Measurements from ENCODE around the gene RPTOR. TPM values are rescaled to one million over a fixed set of nuclear protein-coding genes. Genes with fewer than 3 reads are reported as not detected.

The RPTOR gene
- polyA plus RNA-seq, 1 donor from 2014 or later, result 8.0 TPM

DNA sequence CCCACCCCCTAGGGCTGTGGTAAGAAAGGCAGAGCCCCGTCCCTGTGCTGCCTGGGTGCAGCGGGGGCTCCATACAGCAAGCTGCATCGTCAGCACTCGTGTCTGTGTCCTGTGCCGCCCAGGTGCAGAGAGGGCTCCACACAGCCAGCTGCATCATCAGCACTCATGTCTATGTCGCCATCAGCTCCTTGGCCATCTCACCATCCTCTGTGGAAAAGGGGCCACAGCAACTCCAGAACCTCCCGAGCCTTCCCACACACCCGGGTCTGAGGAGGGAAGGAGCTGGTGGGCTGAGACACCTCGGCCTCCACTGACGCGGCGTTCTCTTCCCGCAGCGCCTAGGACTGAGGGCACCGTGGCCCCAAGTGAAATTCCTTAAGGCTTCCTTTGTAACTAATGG is 374.1 kb downstream of the RPTOR start:
- TF ChIP-seq CTCF (IDR thresholded peaks at IDR 0.05; ENCODE audit: poor library complexity, severe bottlenecking) (no peak), RAD21 (conservative IDR thresholded peaks at IDR 0.05) (no peak), EP300 (conservative IDR thresholded peaks at IDR 0.05; ENCODE audit: poor library complexity, severe bottlenecking) (no peak), POLR2AphosphoS5 (IDR thresholded peaks at IDR 0.05) (no peak)
- Histone ChIP-seq H3K79me2 (replicated peaks; ENCODE audit: insufficient read depth, low read length) (no peaks in the 10 kb centered on the region), H3K9me2 (ENCODE audit: insufficient read depth, low read length) (no peaks in the 10 kb centered on the region), H3K9me3 (ENCODE audit: low read length) (no peaks in the 10 kb centered on the region), H3F3A (ENCODE audit: insufficient read depth, low read length, poor library complexity, severe bottlenecking) (no peaks in the 10 kb centered on the region), H3K9ac (ENCODE audit: low read length) (no peak overlapping the region), H3K36me3 (ENCODE audit: insufficient read depth, low read length) (no peaks in the 10 kb centered on the region), H3K27me3 (ENCODE audit: insufficient read depth, low read depth, low read length) (no peaks in the 10 kb centered on the region), H3K4me3 (ENCODE audit: low read length) (no peak overlapping the region), H4K20me1 (ENCODE audit: insufficient read depth) (no peaks in the 10 kb centered on the region), H3K27ac (ENCODE audit: low read length) (no peak overlapping the region), H3K4me2 (ENCODE audit: low read length) (no peak overlapping the region), H2AFZ (ENCODE audit: low read depth, low read length) (no peak overlapping the region)

DNA sequence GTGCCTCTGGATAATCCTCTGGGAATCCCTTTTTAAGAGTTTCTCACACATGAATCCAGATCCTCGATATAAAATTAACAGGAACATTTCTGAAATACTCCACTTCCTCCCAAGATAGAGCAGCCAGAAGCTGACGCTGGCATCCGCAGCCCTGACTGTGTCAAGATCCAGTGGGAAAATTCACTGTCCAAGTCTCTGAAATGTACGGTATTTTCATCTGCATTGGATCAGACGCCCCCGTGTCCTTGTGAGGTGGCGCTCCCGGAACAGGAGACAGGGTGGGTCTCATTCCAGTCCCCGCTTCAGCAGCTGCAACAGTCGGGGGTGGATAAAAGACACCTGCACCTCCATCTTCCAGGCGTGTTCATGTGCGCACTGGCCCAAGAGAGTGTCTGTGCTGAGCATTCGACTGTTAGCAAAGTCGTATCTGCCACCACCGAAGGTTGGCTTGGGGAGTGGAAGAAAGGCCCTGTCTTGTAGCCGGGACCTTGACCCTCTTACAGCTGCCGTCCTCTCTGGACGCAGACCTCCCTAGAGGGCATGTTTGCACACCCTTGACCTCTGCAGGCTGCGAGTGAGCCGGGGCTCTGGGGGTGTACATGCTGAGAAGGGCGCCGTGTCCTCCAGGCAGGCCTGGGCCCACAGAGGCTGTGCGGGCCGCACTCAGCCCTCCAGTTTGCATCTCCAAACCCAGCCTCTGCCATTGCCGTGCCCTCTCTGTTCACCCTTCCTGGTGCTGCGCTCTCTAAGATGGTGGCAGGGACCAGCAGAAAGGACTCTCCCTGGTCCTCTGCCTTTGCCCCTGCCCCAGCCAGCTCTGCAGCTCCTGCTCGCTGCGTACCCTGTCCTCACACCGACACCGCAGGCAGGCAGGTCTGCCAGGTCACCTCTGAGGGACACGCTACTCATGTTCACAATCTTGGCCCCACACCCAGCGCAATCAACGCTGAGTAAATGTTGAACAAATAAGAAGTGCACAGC is 375.0 kb downstream of the RPTOR start:
- H3K79me2 ChIP-seq (replicated peaks; ENCODE audit: insufficient read depth, low read length), result no peaks in the 10 kb centered on the region
- H3F3A ChIP-seq (ENCODE audit: insufficient read depth, low read length, poor library complexity, severe bottlenecking), result no peaks in the 10 kb centered on the region
- no peaks in the 10 kb centered on the region for H4K20me1 ChIP-seq (ENCODE audit: insufficient read depth)
- H3K9me2 ChIP-seq (ENCODE audit: insufficient read depth, low read length), result no peaks in the 10 kb centered on the region
- no peaks in the 10 kb centered on the region for H3K27me3 ChIP-seq (ENCODE audit: insufficient read depth, low read depth, low read length)
- no peak overlapping the region for H3K27ac ChIP-seq (ENCODE audit: low read length)
- no peak overlapping the region for H3K4me2 ChIP-seq (ENCODE audit: low read length)
- no peak overlapping the region for H3K9ac ChIP-seq (ENCODE audit: low read length)
- no peak overlapping the region for H2AFZ ChIP-seq (ENCODE audit: low read depth, low read length)
- H3K36me3 ChIP-seq (ENCODE audit: insufficient read depth, low read length), result no peaks in the 10 kb centered on the region
- no peaks in the 10 kb centered on the region for H3K9me3 ChIP-seq (ENCODE audit: low read length)
- no peak overlapping the region for H3K4me3 ChIP-seq (ENCODE audit: low read length)
- no peak for TF ChIP-seq POLR2AphosphoS5 (IDR thresholded peaks at IDR 0.05)
- TF ChIP-seq RAD21 (conservative IDR thresholded peaks at IDR 0.05), result no peak
- no peak for TF ChIP-seq EZH2 (IDR thresholded peaks at IDR 0.05; ENCODE audit: borderline replicate concordance, insufficient read depth, low read length, poor library complexity, severe bottlenecking)
- no peak for TF ChIP-seq SMC3 (conservative IDR thresholded peaks at IDR 0.05; ENCODE audit: poor library complexity)
- TF ChIP-seq, protein P1, sequence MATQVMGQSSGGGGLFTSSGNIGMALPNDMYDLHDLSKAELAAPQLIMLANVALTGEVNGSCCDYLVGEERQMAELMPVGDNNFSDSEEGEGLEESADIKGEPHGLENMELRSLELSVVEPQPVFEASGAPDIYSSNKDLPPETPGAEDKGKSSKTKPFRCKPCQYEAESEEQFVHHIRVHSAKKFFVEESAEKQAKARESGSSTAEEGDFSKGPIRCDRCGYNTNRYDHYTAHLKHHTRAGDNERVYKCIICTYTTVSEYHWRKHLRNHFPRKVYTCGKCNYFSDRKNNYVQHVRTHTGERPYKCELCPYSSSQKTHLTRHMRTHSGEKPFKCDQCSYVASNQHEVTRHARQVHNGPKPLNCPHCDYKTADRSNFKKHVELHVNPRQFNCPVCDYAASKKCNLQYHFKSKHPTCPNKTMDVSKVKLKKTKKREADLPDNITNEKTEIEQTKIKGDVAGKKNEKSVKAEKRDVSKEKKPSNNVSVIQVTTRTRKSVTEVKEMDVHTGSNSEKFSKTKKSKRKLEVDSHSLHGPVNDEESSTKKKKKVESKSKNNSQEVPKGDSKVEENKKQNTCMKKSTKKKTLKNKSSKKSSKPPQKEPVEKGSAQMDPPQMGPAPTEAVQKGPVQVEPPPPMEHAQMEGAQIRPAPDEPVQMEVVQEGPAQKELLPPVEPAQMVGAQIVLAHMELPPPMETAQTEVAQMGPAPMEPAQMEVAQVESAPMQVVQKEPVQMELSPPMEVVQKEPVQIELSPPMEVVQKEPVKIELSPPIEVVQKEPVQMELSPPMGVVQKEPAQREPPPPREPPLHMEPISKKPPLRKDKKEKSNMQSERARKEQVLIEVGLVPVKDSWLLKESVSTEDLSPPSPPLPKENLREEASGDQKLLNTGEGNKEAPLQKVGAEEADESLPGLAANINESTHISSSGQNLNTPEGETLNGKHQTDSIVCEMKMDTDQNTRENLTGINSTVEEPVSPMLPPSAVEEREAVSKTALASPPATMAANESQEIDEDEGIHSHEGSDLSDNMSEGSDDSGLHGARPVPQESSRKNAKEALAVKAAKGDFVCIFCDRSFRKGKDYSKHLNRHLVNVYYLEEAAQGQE (IDR thresholded peaks at IDR 0.05; ENCODE audit: borderline replicate concordance), result no peak
- no peak for TF ChIP-seq EP300 (conservative IDR thresholded peaks at IDR 0.05; ENCODE audit: poor library complexity, severe bottlenecking)
- TF ChIP-seq CTCF (IDR thresholded peaks at IDR 0.05; ENCODE audit: poor library complexity, severe bottlenecking), result no peak
- no peak for TF ChIP-seq MXI1 (conservative IDR thresholded peaks at IDR 0.05; ENCODE audit: poor library complexity, severe bottlenecking)
- no peak for TF ChIP-seq TAF1 (IDR thresholded peaks at IDR 0.05; ENCODE audit: low read depth)
